K562 (cell line): ENCODE results near the gene SLC66A3. TPM values are rescaled to one million over a fixed set of nuclear protein-coding genes. Genes with fewer than 3 reads are reported as not detected.

Experiments
- ATAC-seq: fragments of 200-7000 bp; cut with Tn5 transposase; 3 replicates; pipeline ENCODE4 v1.9.1; 2020; ENCODE audit warnings: moderate library complexity
- Bru-seq: library from RNA; stranded (reverse); fragments of 400-500 nt; gene quantifications from one replicate; lab custom pipeline; 2021; lab: Mats Ljungman, UMichigan
- BruChase-seq, 2 experiments: library from RNA; stranded (reverse); fragments of 400-500 nt; gene quantifications; one replicate each; lab custom pipeline; 2021; lab: Mats Ljungman, UMichigan
- BruUV-seq: library from RNA; stranded (reverse); fragments of 400-500 nt; replicated peaks from 2 replicates; lab custom pipeline; 2021; lab: Mats Ljungman, UMichigan
- CTCF ChIA-PET: fragments of 300-600 bp; formaldehyde crosslinking; extraction: SDS; loops from one replicate; lab custom pipeline; 2021; ENCODE audit warnings: low intra/inter-chr PET ratio; lab: Yijun Ruan, JAX
- POLR2A ChIA-PET: fragments of 300-600, 350-650 bp; sonication (Branson Sonifier 250); formaldehyde crosslinking; extraction: SDS; loops from one replicate; lab custom pipeline; 2021; ENCODE audit warnings: antibody characterized with exemption, inconsistent platforms; lab: Yijun Ruan, JAX
- DNase-seq, 4 experiments: peaks; one replicate each; pipeline versions ENCODE4 v3.0.0 to v3.0.0-alpha.2; 2011 to 2018; ENCODE audit warnings: low spot score in 3 of 4, mixed read lengths in 3 of 4; ENCODE audit errors: extremely low read depth in 1 of 4
- FAIRE-seq: peaks from 2 replicates; lab custom pipeline; 2011; peaks lifted over from hg19 to GRCh38; lab: Jason Lieb, UNC
- H2AFZ ChIP-seq: 2 replicates; pipeline ENCODE4 v1.6.0; 2011; ENCODE audit warnings: low read depth, low read length, control low read depth, inconsistent platforms
- H3K27ac ChIP-seq: fragments of 200-600 bp; 3 replicates; pipeline ENCODE4 v1.8.0; 2011; ENCODE audit warnings: low read depth, mild to moderate bottlenecking, control low read depth, inconsistent platforms, low read length, moderate library complexity, mixed read lengths; ENCODE audit errors: extremely low read depth
- H3K27me3 ChIP-seq, 2 experiments: fragments of 300-600 bp in 1 of 2; 2 replicates in 1 of 2; 3 replicates in 1 of 2; pipeline versions ENCODE4 v1.6.0 to v1.8.0; 2011; ENCODE audit warnings: inconsistent platforms in 2 of 2, low read length in 2 of 2, mild to moderate bottlenecking in 1 of 2, mixed read lengths in 1 of 2, moderate library complexity in 1 of 2; ENCODE audit not compliant: control insufficient read depth in 2 of 2, insufficient read depth in 2 of 2
- H3K36me3 ChIP-seq: fragments of 300-600 bp; 3 replicates; pipeline ENCODE4 v1.8.0; 2011; ENCODE audit warnings: mild to moderate bottlenecking, low read length, inconsistent platforms; ENCODE audit not compliant: control insufficient read depth, insufficient read depth
- H3K4me1 ChIP-seq, 2 experiments: fragments of 200-600 bp in 1 of 2; replicated peaks in 1 of 2; 2 replicates in 1 of 2; 3 replicates in 1 of 2; pipeline versions ENCODE4 v1.5.1 to v1.8.0; 2011; ENCODE audit warnings: inconsistent platforms in 2 of 2, low read length in 2 of 2, mild to moderate bottlenecking in 1 of 2, mixed read lengths in 1 of 2, moderate library complexity in 1 of 2; ENCODE audit not compliant: control insufficient read depth in 2 of 2, insufficient read depth in 2 of 2
- H3K4me2 ChIP-seq: 2 replicates; pipeline ENCODE4 v1.6.1; 2011; ENCODE audit warnings: low read length, control low read depth, inconsistent platforms, mixed read lengths; ENCODE audit not compliant: insufficient read depth
- H3K4me3 ChIP-seq: fragments of 200-600 bp; sonication (generic), shearing (Covaris generic); 2 replicates; pipeline ENCODE4 v1.5.1; 2016; ENCODE audit warnings: control low read depth, inconsistent platforms
- H3K79me2 ChIP-seq: fragments of 200-600 bp; 3 replicates; pipeline ENCODE4 v1.8.0; 2011; ENCODE audit warnings: low read length, inconsistent platforms; ENCODE audit not compliant: control insufficient read depth, insufficient read depth
- H3K9ac ChIP-seq, 2 experiments: 2 replicates each; pipeline versions ENCODE4 v1.6.0 to v1.6.1; 2011; ENCODE audit warnings: low read depth in 2 of 2, low read length in 2 of 2, control low read depth in 1 of 2, inconsistent platforms in 1 of 2, mild to moderate bottlenecking in 1 of 2, mixed read lengths in 1 of 2; ENCODE audit not compliant: insufficient read depth in 1 of 2
- H3K9me1 ChIP-seq: one replicate; pipeline ENCODE4 v1.6.0; 2011; ENCODE audit warnings: inconsistent platforms, mild to moderate bottlenecking, low read length, moderate library complexity; ENCODE audit not compliant: control insufficient read depth, insufficient read depth
- H3K9me3 ChIP-seq: replicated peaks from 2 replicates; pipeline ENCODE4 v1.5.1; 2011; ENCODE audit warnings: low read depth, low read length, inconsistent platforms; ENCODE audit not compliant: control insufficient read depth, insufficient read depth
- H4K20me1 ChIP-seq: replicated peaks from 2 replicates; pipeline ENCODE4 v1.6.1; 2011; ENCODE audit warnings: low read length, inconsistent platforms, mixed read lengths; ENCODE audit not compliant: control insufficient read depth, insufficient read depth
- CCAR2 ChIP-seq: fragments of 200-400 bp; formaldehyde crosslinking; IDR thresholded peaks from 2 replicates; pipeline ENCODE4 v1.6.1; 2017; ENCODE audit warnings: mild to moderate bottlenecking, low read depth, low read length
- CREM ChIP-seq: IDR thresholded peaks from 2 replicates; pipeline ENCODE4 v1.6.1; 2014; ENCODE audit warnings: antibody characterized with exemption, low read depth
- ELF2 ChIP-seq: fragments of 250-450 bp; sonication (Bioruptor Pico); IDR thresholded peaks from 2 replicates; pipeline ENCODE4 v1.5.0; 2021; ENCODE audit warnings: mild to moderate bottlenecking
- ETV5 ChIP-seq: sonication (generic); formaldehyde crosslinking; IDR thresholded peaks from 2 replicates; pipeline ENCODE4 v1.4.0; 2020; ENCODE audit warnings: low read depth, mild to moderate bottlenecking, missing genetic modification reagents
- FOXO4 ChIP-seq: fragments of 450-650 bp; formaldehyde crosslinking; IDR thresholded peaks from 2 replicates; pipeline ENCODE4 v1.4.0; 2020; ENCODE audit warnings: mild to moderate bottlenecking, moderate library complexity
- FUS ChIP-seq: fragments of 200-400 bp; formaldehyde crosslinking; optimal IDR thresholded peaks from 2 replicates; pipeline ENCODE3; 2017; ENCODE audit warnings: low read depth, low read length
- MTA3 ChIP-seq: fragments of 450-650 bp; formaldehyde crosslinking; IDR thresholded peaks from 2 replicates; pipeline ENCODE4 v1.6.1; 2017; ENCODE audit warnings: mild to moderate bottlenecking, borderline replicate concordance
- MYNN ChIP-seq, 2 experiments: sonication (generic); formaldehyde crosslinking in 1 of 2; IDR thresholded peaks; 2 replicates each; pipeline versions ENCODE4 v1.5.0 to v1.6.1; 2016 to 2020; ENCODE audit warnings: antibody characterized with exemption in 1 of 2, missing genetic modification reagents in 1 of 2
- POLR2A ChIP-seq: fragments of 450-650 bp; conservative IDR thresholded peaks from 2 replicates; pipeline ENCODE4 v1.6.1; 2016
- PPARD ChIP-seq: fragments of 250-450 bp; sonication (Bioruptor Pico); IDR thresholded peaks from 2 replicates; pipeline ENCODE4 v1.8.0; 2022; ENCODE audit warnings: inconsistent platforms, mild to moderate bottlenecking, moderate library complexity
- RFX5 ChIP-seq: IDR thresholded peaks from 2 replicates; pipeline ENCODE4 v1.6.1; 2011; ENCODE audit warnings: low read depth, mild to moderate bottlenecking, improper control_type of control experiment, low read length
- TEAD2 ChIP-seq: fragments of 450-650 bp; IDR thresholded peaks from 2 replicates; pipeline ENCODE4 v1.6.1; 2016; ENCODE audit warnings: missing genetic modification characterization, control low read depth, missing compliant biosample characterization
- TOE1 ChIP-seq, 2 experiments: fragments of 450-650 bp in 1 of 2; sonication (generic) in 1 of 2; formaldehyde crosslinking in 1 of 2; IDR thresholded peaks; 2 replicates each; pipeline versions ENCODE4 v1.7.1 to v1.8.0; 2016 to 2022; ENCODE audit warnings: borderline replicate concordance in 2 of 2, mild to moderate bottlenecking in 2 of 2, antibody characterized with exemption in 1 of 2, inconsistent platforms in 1 of 2, low read depth in 1 of 2, missing genetic modification reagents in 1 of 2, moderate library complexity in 1 of 2
- XRCC4 ChIP-seq: IDR thresholded peaks from one replicate; pipeline ENCODE4 v1.6.1; 2011; ENCODE audit not compliant: insufficient read depth, insufficient read length; ENCODE audit errors: extremely low read depth
- ZNF239 ChIP-seq: fragments of 250-450 bp; sonication (Bioruptor Pico); IDR thresholded peaks from 2 replicates; pipeline ENCODE4 v1.4.0; 2020; ENCODE audit warnings: mild to moderate bottlenecking
- WGBS: fragments of 100-300 bp; shearing (Covaris generic); methylation state at CpG from one replicate; pipeline ENCODE4 v1.1.6; 2016; ENCODE audit warnings: low coverage, mixed read lengths; ENCODE audit not compliant: insufficient coverage; ENCODE audit errors: missing lambda C conversion rate; 5-methylcytosine and 5-hydroxymethylcytosine counted together
- in situ Hi-C: fragments of 300-500 bp; cut with MboI; formaldehyde crosslinking; loops from 4 replicates; pipeline ENCODE4 v1.15.0; 2018; ENCODE audit warnings: inconsistent platforms, mixed read lengths
- intact Hi-C: fragments of 100-400 bp; cut with micrococcal nuclease; formaldehyde crosslinking; loops from 2 replicates; pipeline ENCODE4 v1.14.2; 2022
- long read RNA-seq, 3 experiments: library from polyadenylated mRNA in 2 of 3; library from RNA in 1 of 3; unstranded in 2 of 3; stranded (forward) in 1 of 3; transcript quantifications; one replicate each; pipeline ENCODE4 v2.0.0, GENCODE V29; 2019 to 2022
- polyA minus RNA-seq, 3 experiments: library from RNA; depleted of rRNA, polyadenylated mRNA; stranded (reverse); fragments of >200 nt; gene quantifications; 2 replicates each; pipeline ENCODE4 v1.2.3, GENCODE V29; 2011
- polyA plus RNA-seq, 8 experiments: library from polyadenylated mRNA; depleted of rRNA in 4 of 8; stranded (reverse) in 5 of 8; unstranded in 3 of 8; fragments of >200 nt; fragmentation: Nextera tagmentation in 2 of 8; fragmentation: Illumina TruSeq in 1 of 8; extraction: Ambion mirVana in 2 of 8; extraction: Trizol in 1 of 8; gene quantifications; 2 replicates each; pipeline versions ENCODE4 v1.2.1 to v1.2.3, GENCODE V29; 2011 to 2014; ENCODE audit warnings: inconsistent platforms in 1 of 8, missing spikeins in 1 of 8
- total RNA-seq, 7 experiments: library from RNA; depleted of rRNA in 6 of 7; stranded (reverse); fragments of >200 nt in 6 of 7; fragmentation: Illumina TruSeq in 2 of 7; extraction: Trizol in 2 of 7; gene quantifications; 2 replicates each; pipeline versions ENCODE4 v1.2.1 to v1.2.3, GENCODE V29; 2011 to 2021; ENCODE audit warnings: low replicate concordance in 1 of 7

Gene SLC66A3
- total RNA-seq (2011; cell fraction: chromatin; rRNA removed; ENCODE audit: low replicate concordance): 12.5 and 29.6 TPM in 2 replicates
- 17.5 and 21.2 TPM in 2 replicates for total RNA-seq (2011; cell fraction: nucleolus; rRNA removed)
- total RNA-seq (2011; cell fraction: nucleoplasm; rRNA removed): 21.6 and 24.4 TPM in 2 replicates
- total RNA-seq (2014; rRNA removed) (8.0 and 15.7 TPM in 2 replicates), total RNA-seq (2014; rRNA removed; fragmentation: Illumina TruSeq; extraction: Trizol) (9.1 and 9.8 TPM in 2 replicates), total RNA-seq (2015; rRNA removed; fragmentation: Illumina TruSeq; extraction: Trizol) (6.6 and 7.6 TPM in 2 replicates), total RNA-seq (2021) (7.4 and 8.2 TPM in 2 replicates), polyA plus RNA-seq (2011; rRNA removed) (29.9 and 30.0 TPM in 2 replicates), polyA plus RNA-seq (2014; fragmentation: Illumina TruSeq; extraction: Trizol) (10.0 and 11.2 TPM in 2 replicates), polyA plus RNA-seq (2014; fragmentation: Nextera tagmentation; extraction: Ambion mirVana) (1 to 10 TPM; 2.8 to 3.0 TPM), polyA plus RNA-seq (2014; rRNA removed) (13.9 and 15.2 TPM in 2 replicates), polyA minus RNA-seq (2011; rRNA and poly(A)+ RNA removed) (14.2 and 19.1 TPM in 2 replicates), Bru-seq, nascent RNA (percentile 58 among the genes with signal in this experiment), BruChase-seq, experiment 1, labeled RNA remaining after a 2-hour chase (percentile 48 among the genes with signal in this experiment), BruChase-seq, experiment 2, labeled RNA remaining after a 6-hour chase (percentile 48 among the genes with signal in this experiment)
- polyA plus RNA-seq (2011; cell fraction: cytosol; rRNA removed): 30.8 and 50.1 TPM in 2 replicates
- polyA plus RNA-seq (2011; cell fraction: nucleus; rRNA removed): 12.1 and 16.7 TPM in 2 replicates
- polyA plus RNA-seq (2012): 8.3 and 13.0 TPM in 2 replicates
- 8.8 and 13.7 TPM in 2 replicates for polyA minus RNA-seq (2011; cell fraction: cytosol; rRNA and poly(A)+ RNA removed)
- 6.9 and 10.1 TPM in 2 replicates for polyA minus RNA-seq (2011; cell fraction: nucleus; rRNA and poly(A)+ RNA removed)
- long read RNA-seq, experiment 1, transcript PQLC3-204 (6 exons, 1,784 nt): minor isoform, 6 of 37 reads
- long read RNA-seq, experiment 1, transcript PQLC3-201 (7 exons, 1,830 nt): major isoform, 17 of 37 reads
- long read RNA-seq, experiment 1, partial matches to known transcripts: 10 of 37 reads
- long read RNA-seq, experiment 1, other reads (novel, unspliced or antisense): 2 of 37 reads
- long read RNA-seq, experiment 2, partial matches to known transcripts: 3 of 9 reads
- long read RNA-seq, experiment 2, other reads (novel, unspliced or antisense): 3 of 9 reads
- long read RNA-seq, experiment 3, partial matches to known transcripts: 4 of 8 reads
- long read RNA-seq, experiment 3, other reads (novel, unspliced or antisense): 0 of 8 reads

GRCh38 chr2:11155381-11156035 is at the start of gene SLC66A3:
Gene SLC66A3 (plus strand): TSS chr2:11155467. CDS start chr2:11155547, 80 bp downstream.
- Histone ChIP-seq H3K27ac (peak within 1 kb of the TSS; percentile 76), H3K27me3 (no peaks in the 10 kb centered on the region), H2AFZ (peak within 1 kb of the TSS; percentile 98), H3K36me3 (no peaks in the 10 kb centered on the region), H3K9ac (peak within 1 kb of the TSS; percentile 74 to 95), H4K20me1 (0 out of 2 replicates have a peak, but pooled peaks cover 2% of the 10 kb centered on the region), H3K4me2 (peak within 1 kb of the TSS; percentile 91), H3K9me1 (no peaks in the 10 kb centered on the region), H3K4me1 (peaks cover 13 to 41% of the 10 kb centered on the region in 2 experiments; a peak in 4 of 5 replicates), H3K4me3 (peak within 1 kb of the TSS; percentile 71), H3K79me2 (no peaks in the 10 kb centered on the region), H3K9me3 (no peaks in the 10 kb centered on the region)
- 1% methylated on average over 52 of the region's 71 CpGs for WGBS
- DNase-seq (peak in 1 of 4 experiments; percentile 85), ATAC-seq (peak; percentile 89), FAIRE-seq (peak; percentile 61)
- in situ Hi-C loops (no loop called here), intact Hi-C loops (loop anchor here (5.0 kb wide), 2 partner anchors 187 to 257 kb away; partner anchors contain the start of gene ROCK2)
- ChIA-PET CTCF (no interaction called here), POLR2A (interaction anchor here (0.6 to 1.3 kb wide), 7 partner anchors 12 to 310 kb away, joined by 3 to 4 read pairs (median 3); partner anchors contain the start of genes E2F6 and ROCK2)
- no TSS peak for BruUV-seq
- TF ChIP-seq POLR2A (peak; percentile 61), TEAD2 (tag) (no peak), CREM (0 out of 2 replicates have a peak, but pooled peaks have one; percentile 14), FOXO4 (no peak), PPARD (CRISPR knock-in tag) (no peak), ZNF239 (CRISPR knock-in tag) (no peak), CCAR2 (no peak), MTA3 (peak; percentile 69), MYNN (IDR thresholded peaks at IDR 0.05) (no peak), MYNN (CRISPR knock-in tag; IDR thresholded peaks at IDR 0.05) (no peak), XRCC4 (no peak), TOE1 (IDR thresholded peaks at IDR 0.05; ENCODE audit: borderline replicate concordance) (no peak; the same call in 1 of the 2 replicates), TOE1 (CRISPR knock-in tag; IDR thresholded peaks at IDR 0.05; ENCODE audit: borderline replicate concordance, low read depth) (no peak), ELF2 (CRISPR knock-in tag) (peak; percentile 71), RFX5 (no peak), ETV5 (CRISPR knock-in tag) (no peak), FUS (no peak)
